T-helper 9 cell (primary cell): Measurements from ENCODE around the gene CCL27.

ENCODE experiments used
- DNase-seq: peaks from one replicate; pipeline ENCODE4 v3.0.0-alpha.2; 2020

The CCL27 gene

GRCh38 chr9:34624475-34625185, 37.8 kb downstream of the CCL27 start:
- DNase-seq: no peak

DNA sequence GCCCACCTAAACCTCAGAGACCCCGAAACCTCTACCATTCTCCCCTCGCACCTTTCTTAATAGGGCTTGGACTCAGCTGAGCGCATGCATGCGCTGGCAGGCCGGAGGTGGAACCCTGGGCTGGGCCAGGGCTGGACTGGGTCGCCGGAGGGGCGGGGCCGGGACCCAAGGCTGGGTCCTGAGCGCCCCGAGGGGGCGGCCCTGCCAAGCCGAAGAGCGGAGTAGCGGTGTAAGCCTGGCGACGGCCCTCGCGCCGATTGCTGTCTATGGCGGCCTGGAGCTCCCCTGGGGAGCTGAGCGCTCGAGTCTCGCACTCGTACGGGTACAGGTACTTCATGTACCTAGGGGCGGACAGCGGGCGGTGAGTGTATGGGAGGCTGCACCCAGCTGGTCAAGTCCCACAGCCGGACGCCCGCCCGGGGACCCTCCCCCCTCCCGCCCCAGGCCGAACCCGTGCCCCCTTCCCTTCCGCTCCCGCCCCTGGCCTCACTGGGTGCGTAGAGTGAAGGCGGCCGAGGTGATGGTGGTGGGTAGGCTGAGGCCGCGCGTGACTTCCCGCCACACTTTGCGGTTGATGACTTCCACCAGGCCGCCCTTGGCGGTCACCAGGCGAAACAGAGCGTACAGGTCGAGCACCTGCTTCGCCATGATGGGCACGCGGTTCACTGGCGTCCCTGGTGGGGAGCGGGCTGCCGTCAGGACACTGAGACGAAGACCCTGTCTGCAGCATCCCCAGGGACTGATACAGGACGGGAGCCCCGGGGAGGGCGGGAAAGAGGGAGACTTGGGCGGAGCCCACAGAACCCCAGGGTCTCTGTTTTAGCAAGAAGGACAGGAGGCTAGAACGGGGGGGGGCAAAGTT, 38.9 kb downstream of the CCL27 start:
- no peak for DNase-seq

- peak; percentile 80 for DNase-seq
These were observed 42.1 kb downstream of the CCL27 start, which contains the start of gene DCTN3 for GRCh38 chr9:34620061-34620994. Gene DCTN3 (minus strand): TSS chr9:34620495. CDS start chr9:34620464, 31 bp downstream.

DNA sequence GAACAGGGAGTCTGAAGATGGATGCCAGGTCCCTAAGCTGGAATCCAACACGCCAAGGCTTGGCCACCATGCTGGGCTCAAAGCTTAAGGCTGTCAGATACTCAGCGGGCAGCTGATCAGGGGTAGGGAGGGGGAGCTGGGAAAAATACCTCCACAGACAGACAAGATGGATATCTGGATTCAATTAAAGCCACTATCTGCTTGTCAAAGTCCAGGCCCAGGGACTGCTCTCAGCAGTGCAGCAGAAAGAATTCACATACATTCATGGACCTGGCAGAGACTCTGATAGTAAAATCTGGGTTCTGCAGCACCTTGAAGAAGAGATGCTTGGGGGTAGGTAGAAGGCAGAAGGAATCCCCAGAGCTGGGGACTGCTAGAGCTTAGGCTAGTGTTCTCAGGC, 47.3 kb downstream of the CCL27 start:
- no peak for DNase-seq

DNA sequence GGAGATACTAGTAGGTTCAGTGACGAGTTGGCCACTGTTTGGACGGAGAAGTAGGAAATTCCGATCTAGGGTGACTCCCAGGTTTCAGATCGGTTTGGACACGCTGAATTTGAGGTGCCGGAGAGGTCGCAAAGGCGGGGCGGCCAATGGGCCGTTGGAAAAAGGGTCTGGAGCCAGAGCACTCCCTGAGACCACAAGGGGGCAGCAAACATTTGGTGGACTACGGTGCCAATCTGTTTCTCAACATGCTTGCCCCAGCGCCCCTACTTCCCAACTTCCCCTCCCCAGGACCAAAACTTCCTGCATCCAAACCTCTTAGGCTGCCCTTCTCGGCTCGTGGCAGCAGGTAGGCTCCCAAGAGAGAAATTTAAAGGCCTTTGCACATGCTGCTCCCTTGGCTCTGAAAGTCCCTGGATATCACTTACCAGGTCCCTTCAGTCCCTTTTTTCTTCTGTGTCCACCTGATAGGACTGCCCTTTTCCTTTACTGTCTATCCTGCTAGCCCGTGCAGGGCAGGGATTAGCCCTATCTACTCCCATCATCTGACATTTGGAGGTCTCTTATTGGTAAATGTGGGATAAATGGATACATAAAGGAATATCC, 49.6 kb downstream of the CCL27 start:
- peak; percentile 59 for DNase-seq
